WTC11 (cell line): Measurements from ENCODE around the gene ETV5. TPM values are rescaled to one million over a fixed set of nuclear protein-coding genes. Genes with fewer than 3 reads are reported as not detected.
A peak's percentile ranks its signal among the peaks of the same experiment; 100 is the strongest.

Experiments used
- ATAC-seq: fragments of 200-7000 bp; cut with Tn5 transposase; 2 replicates; pipeline ENCODE4 v1.10.0; 2021; ENCODE audit warnings: mild to moderate bottlenecking, moderate library complexity
- CTCF ChIA-PET: fragments of 300-600 bp; sonication (Branson Sonifier 250); formaldehyde crosslinking; loops from one replicate; lab custom pipeline; 2021; ENCODE audit warnings: antibody characterized with exemption; lab: Charles Lee
- POLR2A ChIA-PET: fragments of 350-600 bp; sonication (Branson Sonifier 250); formaldehyde crosslinking; loops from one replicate; lab custom pipeline; 2021; ENCODE audit warnings: antibody characterized with exemption; lab: Charles Lee
- DNase-seq: peaks from one replicate; pipeline ENCODE4 v3.0.0; 2021; ENCODE audit warnings: low spot score
- H3K27ac Mint-ChIP-seq: 2 replicates; pipeline ENCODE4 v1.8.0; 2021; ENCODE audit warnings: mixed read lengths
- H3K27me3 Mint-ChIP-seq: 2 replicates; pipeline ENCODE4 v1.8.0; 2021; ENCODE audit warnings: low read depth, mild to moderate bottlenecking, moderate library complexity, mixed read lengths
- H3K36me3 Mint-ChIP-seq: 2 replicates; pipeline ENCODE4 v1.8.0; 2021; ENCODE audit warnings: mixed read lengths
- H3K4me1 Mint-ChIP-seq: 2 replicates; pipeline ENCODE4 v1.8.0; 2022; ENCODE audit warnings: mixed read lengths
- H3K4me3 Mint-ChIP-seq: 2 replicates; pipeline ENCODE4 v1.8.0; 2021; ENCODE audit warnings: mild to moderate bottlenecking, moderate library complexity, mixed read lengths
- H3K9me3 Mint-ChIP-seq: 2 replicates; pipeline ENCODE4 v1.8.0; 2021; ENCODE audit warnings: mixed read lengths
- E2F4 ChIP-seq: sonication (generic); formaldehyde crosslinking; IDR thresholded peaks from 2 replicates; pipeline ENCODE4 v1.8.1; 2022; ENCODE audit warnings: low read depth, mild to moderate bottlenecking, moderate library complexity, missing genetic modification reagents, borderline replicate concordance
- ELF4 ChIP-seq: sonication (generic); formaldehyde crosslinking; IDR thresholded peaks from 2 replicates; pipeline ENCODE4 v1.8.1; 2022; ENCODE audit warnings: low read depth, mild to moderate bottlenecking, moderate library complexity, missing genetic modification reagents
- JAZF1 ChIP-seq: fragments of 250-450 bp; sonication (Bioruptor Pico); IDR thresholded peaks from 2 replicates; pipeline ENCODE4 v1.9.0; 2021; ENCODE audit warnings: moderate library complexity, mild to moderate bottlenecking, inconsistent platforms
- MAX ChIP-seq: sonication (generic); formaldehyde crosslinking; IDR thresholded peaks from 2 replicates; pipeline ENCODE4 v1.8.0; 2022; ENCODE audit warnings: mild to moderate bottlenecking, missing genetic modification reagents
- MYBL2 ChIP-seq: sonication (generic); formaldehyde crosslinking; IDR thresholded peaks from 2 replicates; pipeline ENCODE4 v1.8.1; 2023; ENCODE audit warnings: mild to moderate bottlenecking, moderate library complexity, missing genetic modification reagents
- NR1H2 ChIP-seq: sonication (generic); formaldehyde crosslinking; IDR thresholded peaks from 2 replicates; pipeline ENCODE4 v1.9.0; 2021; ENCODE audit warnings: mild to moderate bottlenecking, moderate library complexity, missing genetic modification reagents
- NR3C1 ChIP-seq: sonication (generic); formaldehyde crosslinking; conservative IDR thresholded peaks from 2 replicates; pipeline ENCODE4 v1.8.1; 2023; ENCODE audit warnings: low read depth, mild to moderate bottlenecking, missing genetic modification reagents
- TEAD4 ChIP-seq: sonication (generic); formaldehyde crosslinking; IDR thresholded peaks from 2 replicates; pipeline ENCODE4 v1.8.0; 2022; ENCODE audit warnings: mild to moderate bottlenecking, missing genetic modification reagents
- ZNF232 ChIP-seq: sonication (generic); formaldehyde crosslinking; IDR thresholded peaks from 2 replicates; pipeline ENCODE4 v1.8.0; 2022; ENCODE audit warnings: mild to moderate bottlenecking, missing genetic modification reagents
- ZNF416 ChIP-seq: fragments of 250-450 bp; sonication (Bioruptor Pico); IDR thresholded peaks from 2 replicates; pipeline ENCODE4 v1.9.0; 2021; ENCODE audit warnings: mild to moderate bottlenecking, inconsistent platforms
- ZNF532 ChIP-seq: fragments of 250-450 bp; sonication (Bioruptor Pico); IDR thresholded peaks from 2 replicates; pipeline ENCODE4 v1.9.0; 2021; ENCODE audit warnings: mild to moderate bottlenecking, borderline replicate concordance
- ZNF671 ChIP-seq: fragments of 250-450 bp; sonication (Bioruptor Pico); IDR thresholded peaks from 2 replicates; pipeline ENCODE4 v1.8.0; 2021; ENCODE audit warnings: mild to moderate bottlenecking
- total RNA-seq: library from RNA; stranded (reverse); gene quantifications from 3 replicates; pipeline ENCODE4 v1.2.3, GENCODE V29; 2021
- TF ChIP-seq, protein P1 (sequence below): sonication (generic); formaldehyde crosslinking; IDR thresholded peaks from 2 replicates; pipeline ENCODE4 v1.8.1; 2022; ENCODE audit warnings: low read depth, missing genetic modification reagents, borderline replicate concordance
- TF ChIP-seq, protein P2 (sequence below): sonication (generic); formaldehyde crosslinking; conservative IDR thresholded peaks from 2 replicates; pipeline ENCODE4 v1.8.1; 2022; ENCODE audit warnings: mild to moderate bottlenecking, missing genetic modification reagents
- TF ChIP-seq, protein P3 (sequence below): fragments of 200-600 bp; IDR thresholded peaks from 2 replicates; pipeline ENCODE4 v1.8.0; 2022; ENCODE audit warnings: antibody characterized with exemption
- TF ChIP-seq, protein P4 (sequence below): fragments of 250-450 bp; sonication (Bioruptor Pico); IDR thresholded peaks from 2 replicates; pipeline ENCODE4 v1.9.0; 2021; ENCODE audit warnings: moderate library complexity, mild to moderate bottlenecking, inconsistent platforms, borderline replicate concordance

The ETV5 gene
- total RNA-seq, 1 experiment from 2014 or later: 71.3 TPM

DNA sequence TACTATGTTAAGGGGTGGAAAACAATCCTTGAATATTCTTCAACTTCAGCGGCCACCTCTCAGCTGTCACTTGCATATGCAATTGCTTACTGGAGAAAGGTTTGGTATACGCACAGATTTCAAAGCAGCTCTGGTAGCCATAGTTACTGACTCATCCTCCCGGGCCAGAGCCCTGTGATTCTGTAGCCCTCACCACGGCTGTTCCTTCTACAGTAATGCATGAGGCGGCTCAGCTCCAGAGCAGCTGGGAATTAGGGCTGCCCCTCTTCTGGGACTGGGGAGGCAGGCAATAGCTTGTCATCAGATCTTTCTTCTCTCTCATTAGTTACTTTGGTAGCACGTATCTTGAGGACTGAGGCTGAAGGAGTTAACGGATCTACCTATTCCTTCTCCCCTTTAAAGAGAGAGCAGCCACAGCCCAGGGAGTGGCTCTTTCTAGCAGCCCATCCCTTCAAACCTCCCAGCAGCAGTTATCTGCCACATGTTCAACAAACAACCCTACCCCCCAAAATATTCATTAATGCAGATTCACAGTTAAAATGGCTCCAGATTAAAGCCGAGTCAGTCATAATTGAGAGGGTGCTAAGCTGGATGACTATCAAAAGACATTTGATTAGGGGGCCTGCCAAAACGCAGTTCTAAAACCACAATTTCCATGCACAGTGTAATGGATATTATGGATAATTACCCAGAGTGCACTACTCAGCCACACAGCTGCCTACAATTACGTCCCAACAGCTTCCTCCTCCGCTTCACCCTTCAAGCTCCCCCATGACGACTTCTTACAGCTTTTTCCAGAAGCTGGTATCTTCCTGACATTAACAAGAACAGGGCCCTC lies 54.7 kb downstream of the ETV5 start:
- ATAC-seq (no peak), DNase-seq (no peak)
- Mint-ChIP-seq H3K27me3 (no peaks in the 10 kb centered on the region), H3K27ac (peak overlapping the region; percentile 47), H3K36me3 (peaks cover 53% of the 10 kb centered on the region), H3K4me3 (no peak overlapping the region), H3K9me3 (no peaks in the 10 kb centered on the region), H3K4me1 (peaks cover 21% of the 10 kb centered on the region)
- ChIA-PET POLR2A (interaction anchor here (0.7 kb wide), 1 partner anchor 31 kb away, joined by 3 read pairs; no protein-coding TSS in a partner anchor), CTCF (interaction anchor here (1.3 to 1.7 kb wide), 3 partner anchors 51 to 188 kb away, joined by 3 to 8 read pairs (median 5); no protein-coding TSS in a partner anchor)
- TF ChIP-seq TEAD4: no peak
- TF ChIP-seq MAX (CRISPR knock-in tag): no peak
- no peak for TF ChIP-seq ELF4 (CRISPR knock-in tag)
- TF ChIP-seq, protein P1, sequence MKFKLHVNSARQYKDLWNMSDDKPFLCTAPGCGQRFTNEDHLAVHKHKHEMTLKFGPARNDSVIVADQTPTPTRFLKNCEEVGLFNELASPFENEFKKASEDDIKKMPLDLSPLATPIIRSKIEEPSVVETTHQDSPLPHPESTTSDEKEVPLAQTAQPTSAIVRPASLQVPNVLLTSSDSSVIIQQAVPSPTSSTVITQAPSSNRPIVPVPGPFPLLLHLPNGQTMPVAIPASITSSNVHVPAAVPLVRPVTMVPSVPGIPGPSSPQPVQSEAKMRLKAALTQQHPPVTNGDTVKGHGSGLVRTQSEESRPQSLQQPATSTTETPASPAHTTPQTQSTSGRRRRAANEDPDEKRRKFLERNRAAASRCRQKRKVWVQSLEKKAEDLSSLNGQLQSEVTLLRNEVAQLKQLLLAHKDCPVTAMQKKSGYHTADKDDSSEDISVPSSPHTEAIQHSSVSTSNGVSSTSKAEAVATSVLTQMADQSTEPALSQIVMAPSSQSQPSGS (CRISPR knock-in tag): no peak
- TF ChIP-seq NR3C1 (CRISPR knock-in tag): no peak
- TF ChIP-seq ZNF532 (CRISPR knock-in tag): no peak
- no peak for TF ChIP-seq JAZF1 (CRISPR knock-in tag)
- TF ChIP-seq NR1H2 (CRISPR knock-in tag): no peak
- TF ChIP-seq E2F4: no peak
- no peak for TF ChIP-seq ZNF232 (CRISPR knock-in tag)
- TF ChIP-seq, protein P2, sequence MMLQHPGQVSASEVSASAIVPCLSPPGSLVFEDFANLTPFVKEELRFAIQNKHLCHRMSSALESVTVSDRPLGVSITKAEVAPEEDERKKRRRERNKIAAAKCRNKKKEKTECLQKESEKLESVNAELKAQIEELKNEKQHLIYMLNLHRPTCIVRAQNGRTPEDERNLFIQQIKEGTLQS: no peak
- no peak for TF ChIP-seq MYBL2 (CRISPR knock-in tag)
- no peak for TF ChIP-seq ZNF671
- TF ChIP-seq, protein P3, sequence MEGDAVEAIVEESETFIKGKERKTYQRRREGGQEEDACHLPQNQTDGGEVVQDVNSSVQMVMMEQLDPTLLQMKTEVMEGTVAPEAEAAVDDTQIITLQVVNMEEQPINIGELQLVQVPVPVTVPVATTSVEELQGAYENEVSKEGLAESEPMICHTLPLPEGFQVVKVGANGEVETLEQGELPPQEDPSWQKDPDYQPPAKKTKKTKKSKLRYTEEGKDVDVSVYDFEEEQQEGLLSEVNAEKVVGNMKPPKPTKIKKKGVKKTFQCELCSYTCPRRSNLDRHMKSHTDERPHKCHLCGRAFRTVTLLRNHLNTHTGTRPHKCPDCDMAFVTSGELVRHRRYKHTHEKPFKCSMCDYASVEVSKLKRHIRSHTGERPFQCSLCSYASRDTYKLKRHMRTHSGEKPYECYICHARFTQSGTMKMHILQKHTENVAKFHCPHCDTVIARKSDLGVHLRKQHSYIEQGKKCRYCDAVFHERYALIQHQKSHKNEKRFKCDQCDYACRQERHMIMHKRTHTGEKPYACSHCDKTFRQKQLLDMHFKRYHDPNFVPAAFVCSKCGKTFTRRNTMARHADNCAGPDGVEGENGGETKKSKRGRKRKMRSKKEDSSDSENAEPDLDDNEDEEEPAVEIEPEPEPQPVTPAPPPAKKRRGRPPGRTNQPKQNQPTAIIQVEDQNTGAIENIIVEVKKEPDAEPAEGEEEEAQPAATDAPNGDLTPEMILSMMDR: no peak
- TF ChIP-seq, protein P4, sequence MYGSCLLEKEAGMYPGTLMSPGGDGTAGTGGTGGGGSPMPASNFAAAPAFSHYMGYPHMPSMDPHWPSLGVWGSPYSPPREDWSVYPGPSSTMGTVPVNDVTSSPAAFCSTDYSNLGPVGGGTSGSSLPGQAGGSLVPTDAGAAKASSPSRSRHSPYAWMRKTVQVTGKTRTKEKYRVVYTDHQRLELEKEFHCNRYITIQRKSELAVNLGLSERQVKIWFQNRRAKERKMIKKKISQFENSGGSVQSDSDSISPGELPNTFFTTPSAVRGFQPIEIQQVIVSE: no peak
- no peak for TF ChIP-seq ZNF416 (CRISPR knock-in tag)
